Body of pancreas (tissue), 4 donors: ENCODE measurements around the gene GPR183.

Source experiments
- CTCF ChIP-seq, 7 experiments: fragments of 450-650 bp in 4 of 7; fragments of 200-600 bp in 3 of 7; sonication (generic) in 3 of 7; IDR thresholded peaks; one replicate each; pipeline ENCODE4 v1.5.1; 2016 to 2019; ENCODE audit warnings: antibody characterized with exemption in 7 of 7
- POLR2A ChIP-seq, 3 donors: fragments of 450-650 bp; IDR thresholded peaks; one replicate each; pipeline ENCODE4 v1.6.1; 2016; ENCODE audit warnings: antibody characterized with exemption in 3 of 3, mild to moderate bottlenecking in 2 of 3

GRCh38 chr13:99278843-99279242 lies 28.4 kb downstream of the GPR183 start:
- no peak for TF ChIP-seq CTCF (IDR thresholded peaks at IDR 0.05)
- no peak for TF ChIP-seq POLR2A (IDR thresholded peaks at IDR 0.05)
